Mesenchymal stem cell (in vitro differentiated cells and primary cell): ENCODE results near the gene SLC12A3.

Source experiments
- DNase-seq: peaks from one replicate; pipeline ENCODE4 v3.0.0-alpha.2; 2013
- H2AFZ ChIP-seq: one replicate; pipeline ENCODE4 v1.6.1; 2013; ENCODE audit warnings: low read depth, mild to moderate bottlenecking, control low read depth, inconsistent platforms, low read length, moderate library complexity
- H2AK5ac ChIP-seq: 2 replicates; pipeline ENCODE4 v1.6.1; 2013; ENCODE audit warnings: low read length, moderate library complexity, mild to moderate bottlenecking, inconsistent platforms; ENCODE audit not compliant: severe bottlenecking
- H2BK120ac ChIP-seq: one replicate; pipeline ENCODE4 v1.6.1; 2013; ENCODE audit warnings: low read depth, mild to moderate bottlenecking, inconsistent platforms, low read length, moderate library complexity
- H2BK12ac ChIP-seq, 2 experiments: one replicate each; pipeline ENCODE4 v1.6.1; 2013; ENCODE audit warnings: inconsistent platforms in 2 of 2, low read length in 2 of 2, mild to moderate bottlenecking in 2 of 2, moderate library complexity in 2 of 2, control low read depth in 1 of 2
- H2BK15ac ChIP-seq: one replicate; pipeline ENCODE4 v1.6.1; 2013; ENCODE audit warnings: mild to moderate bottlenecking, low read depth, inconsistent platforms; ENCODE audit not compliant: poor library complexity, severe bottlenecking
- H2BK5ac ChIP-seq: 2 replicates; pipeline ENCODE4 v1.6.1; 2013; ENCODE audit warnings: low read depth, mild to moderate bottlenecking, low read length, control low read depth, inconsistent platforms; ENCODE audit not compliant: poor library complexity, severe bottlenecking
- H3K14ac ChIP-seq, 2 experiments: one replicate each; pipeline ENCODE4 v1.6.1; 2013; ENCODE audit warnings: inconsistent platforms in 2 of 2, low read length in 2 of 2, control low read depth in 1 of 2, mild to moderate bottlenecking in 1 of 2, moderate library complexity in 1 of 2
- H3K18ac ChIP-seq, 2 experiments: one replicate each; pipeline ENCODE4 v1.6.1; 2013; ENCODE audit warnings: inconsistent platforms in 2 of 2, low read length in 2 of 2, control low read depth in 1 of 2, low read depth in 1 of 2, mild to moderate bottlenecking in 1 of 2
- H3K23ac ChIP-seq, 2 experiments: one replicate each; pipeline ENCODE4 v1.6.1; 2013; ENCODE audit warnings: inconsistent platforms in 2 of 2, low read length in 2 of 2, mild to moderate bottlenecking in 2 of 2, moderate library complexity in 2 of 2, control low read depth in 1 of 2
- H3K27ac ChIP-seq: 2 replicates; pipeline ENCODE4 v1.5.1; 2013; ENCODE audit warnings: mild to moderate bottlenecking, moderate library complexity, low read length, control low read depth, inconsistent platforms; ENCODE audit not compliant: poor library complexity, severe bottlenecking
- H3K27me3 ChIP-seq, 2 experiments: 2 replicates each; pipeline versions ENCODE4 v1.6.1 to v1.7.0; 2013; ENCODE audit warnings: low read length in 2 of 2, mild to moderate bottlenecking in 2 of 2, moderate library complexity in 2 of 2, control low read depth in 1 of 2, inconsistent platforms in 1 of 2; ENCODE audit not compliant: control insufficient read depth in 1 of 2, insufficient read depth in 1 of 2
- H3K36me3 ChIP-seq, 2 experiments: 2 replicates each; pipeline versions ENCODE4 v1.6.1 to v1.7.0; 2013; ENCODE audit warnings: low read length in 2 of 2, control low read depth in 1 of 2, inconsistent platforms in 1 of 2, low read depth in 1 of 2, mild to moderate bottlenecking in 1 of 2; ENCODE audit not compliant: insufficient read depth in 2 of 2, control insufficient read depth in 1 of 2
- H3K4ac ChIP-seq, 2 experiments: one replicate each; pipeline ENCODE4 v1.6.1; 2013; ENCODE audit warnings: inconsistent platforms in 2 of 2, low read length in 2 of 2, mild to moderate bottlenecking in 2 of 2, moderate library complexity in 2 of 2, control low read depth in 1 of 2, low read depth in 1 of 2
- H3K4me1 ChIP-seq: 2 replicates; pipeline ENCODE4 v1.6.1; 2013; ENCODE audit warnings: low read depth, low read length, control low read depth; ENCODE audit not compliant: control insufficient read depth, insufficient read depth
- H3K4me2 ChIP-seq: 2 replicates; pipeline ENCODE4 v1.6.1; 2013; ENCODE audit warnings: low read length, mild to moderate bottlenecking, inconsistent platforms; ENCODE audit not compliant: poor library complexity, severe bottlenecking
- H3K4me3 ChIP-seq, 2 experiments: 2 replicates each; pipeline versions ENCODE4 v1.5.1 to v1.7.0; 2013; ENCODE audit warnings: low read length in 2 of 2, mild to moderate bottlenecking in 2 of 2, control low read depth in 1 of 2, low read depth in 1 of 2; ENCODE audit not compliant: insufficient read depth in 1 of 2
- H3K79me1 ChIP-seq: replicated peaks from 2 replicates; pipeline ENCODE4 v1.6.1; 2013; ENCODE audit warnings: mild to moderate bottlenecking, control low read depth, low read length, inconsistent platforms; ENCODE audit not compliant: poor library complexity, severe bottlenecking
- H3K9ac ChIP-seq: 2 replicates; pipeline ENCODE4 v1.7.0; 2013; ENCODE audit warnings: mild to moderate bottlenecking, low read length, moderate library complexity
- H3K9me3 ChIP-seq: 2 replicates; pipeline ENCODE4 v1.7.0; 2013; ENCODE audit warnings: mild to moderate bottlenecking, low read length; ENCODE audit not compliant: control insufficient read depth
- H4K8ac ChIP-seq: one replicate; pipeline ENCODE4 v1.6.1; 2013; ENCODE audit warnings: inconsistent platforms, mild to moderate bottlenecking, low read length, moderate library complexity
- H4K91ac ChIP-seq: one replicate; pipeline ENCODE4 v1.6.1; 2013; ENCODE audit warnings: mild to moderate bottlenecking, low read length, inconsistent platforms
- WGBS: methylation state at CpG from one replicate; pipeline ENCODE4 v1.1.7; 2013; ENCODE audit warnings: mixed read lengths; 5-methylcytosine and 5-hydroxymethylcytosine counted together

The SLC12A3 gene

GRCh38 chr16:56911771-56912571, 47.0 kb downstream of the SLC12A3 start:
- WGBS: 61% methylated on average over 22 of the region's 22 CpGs
- peaks cover 4 to 14% of the 10 kb centered on the region in 2 experiments for H3K27me3 ChIP-seq
- peak overlapping the region; percentile 46 for H3K27ac ChIP-seq
- peak overlapping the region; percentile 54 for H2AK5ac ChIP-seq
- peaks cover 4% of the 10 kb centered on the region for H3K9me3 ChIP-seq
- H3K4me2 ChIP-seq: no peak overlapping the region
- no peak overlapping the region for H3K23ac ChIP-seq
- peak overlapping the region; percentile 19 for H2BK120ac ChIP-seq
- DNase-seq: peak; percentile 49
- H2AFZ ChIP-seq: no peak overlapping the region
- H3K14ac ChIP-seq: peak overlapping the region in 1 of 2 experiments; percentile 6
- H3K18ac ChIP-seq: peak overlapping the region; percentile 8 to 55
- no peak overlapping the region for H3K9ac ChIP-seq
- H2BK5ac ChIP-seq: no peak overlapping the region
- peaks cover 21% of the 10 kb centered on the region for H3K4me1 ChIP-seq
- no peaks in the 10 kb centered on the region for H3K36me3 ChIP-seq
- H2BK15ac ChIP-seq: no peak overlapping the region
- peak overlapping the region in 1 of 2 experiments; percentile 46 for H3K4ac ChIP-seq
- H4K8ac ChIP-seq: peak overlapping the region; percentile 78
- H2BK12ac ChIP-seq: peak overlapping the region in 1 of 2 experiments; percentile 51
- no peak overlapping the region for H3K4me3 ChIP-seq
- H4K91ac ChIP-seq: peak overlapping the region; percentile 52
- no peaks in the 10 kb centered on the region for H3K79me1 ChIP-seq

GRCh38 chr16:56912746-56913708, 48.0 kb downstream of the SLC12A3 start:
- Histone ChIP-seq H3K9ac (no peak overlapping the region), H3K23ac (no peak overlapping the region), H2BK5ac (no peak overlapping the region), H2BK15ac (no peak overlapping the region), H2AFZ (no peak overlapping the region), H2BK12ac (peak overlapping the region in 1 of 2 experiments; percentile 47), H2AK5ac (peak overlapping the region; percentile 54), H4K8ac (peak overlapping the region; percentile 9), H3K9me3 (no peaks in the 10 kb centered on the region), H2BK120ac (no peak overlapping the region), H3K36me3 (no peaks in the 10 kb centered on the region), H4K91ac (no peak overlapping the region), H3K27me3 (peaks cover 4 to 23% of the 10 kb centered on the region in 2 experiments), H3K79me1 (no peaks in the 10 kb centered on the region), H3K4ac (no peak overlapping the region), H3K4me3 (no peak overlapping the region), H3K14ac (peak overlapping the region in 1 of 2 experiments; percentile 6), H3K18ac (peak overlapping the region in 1 of 2 experiments; percentile 55), H3K4me2 (no peak overlapping the region), H3K4me1 (peaks cover 21% of the 10 kb centered on the region), H3K27ac (peak overlapping the region; percentile 46)
- WGBS: 93% methylated on average over 11 of the region's 18 CpGs
- peak; percentile 62 for DNase-seq

GRCh38 chr16:56914896-56915295, 49.9 kb downstream of the SLC12A3 start:
- Histone ChIP-seq H3K4me3 (no peak overlapping the region), H4K8ac (no peak overlapping the region), H3K4me2 (no peak overlapping the region), H3K79me1 (no peaks in the 10 kb centered on the region), H3K4me1 (peaks cover 23% of the 10 kb centered on the region), H4K91ac (no peak overlapping the region), H2AK5ac (peak overlapping the region; percentile 14), H3K27ac (no peak overlapping the region), H3K9me3 (no peaks in the 10 kb centered on the region), H3K36me3 (no peaks in the 10 kb centered on the region), H2BK120ac (no peak overlapping the region), H3K23ac (no peak overlapping the region), H2AFZ (no peak overlapping the region), H3K9ac (no peak overlapping the region), H3K27me3 (peaks cover 4 to 42% of the 10 kb centered on the region in 2 experiments), H2BK15ac (no peak overlapping the region), H3K4ac (no peak overlapping the region), H3K14ac (no peak overlapping the region), H2BK5ac (no peak overlapping the region), H2BK12ac (no peak overlapping the region), H3K18ac (no peak overlapping the region)
- WGBS: 88% methylated on average over 7 of the region's 7 CpGs
- DNase-seq: no peak
